ENCODE measurements around the gene NUP188.
"Not testable (repeated sequence)": the region's sequence is repeated elsewhere in the genome, so short reads cannot be mapped to it uniquely, and the experiment has no call there.

GRCh38 chr9:128944966-128945365, 2.5 kb upstream of the NUP188 start:
- not testable (repeated sequence) for TF ChIP-seq CTCF (optimal IDR thresholded peaks at IDR 0.05 in 1 of 3, IDR thresholded peaks at IDR 0.05 in 1 of 3, conservative IDR thresholded peaks at IDR 0.05 in 1 of 3; ENCODE audit: extremely low read depth in 1 of 3, insufficient read depth in 2 of 3, low read length in 3 of 3); EZH2 (IDR thresholded peaks at IDR 0.05; ENCODE audit: low read length)
